GM12872 (cell line): ENCODE results near the gene KASH5.

Experiments
- TF ChIP-seq, protein P1 (sequence below): IDR thresholded peaks from 3 replicates; pipeline ENCODE4 v1.5.1; 2011; ENCODE audit warnings: low read depth, mild to moderate bottlenecking, low read length, moderate library complexity; ENCODE audit not compliant: insufficient read depth

Gene KASH5

DNA sequence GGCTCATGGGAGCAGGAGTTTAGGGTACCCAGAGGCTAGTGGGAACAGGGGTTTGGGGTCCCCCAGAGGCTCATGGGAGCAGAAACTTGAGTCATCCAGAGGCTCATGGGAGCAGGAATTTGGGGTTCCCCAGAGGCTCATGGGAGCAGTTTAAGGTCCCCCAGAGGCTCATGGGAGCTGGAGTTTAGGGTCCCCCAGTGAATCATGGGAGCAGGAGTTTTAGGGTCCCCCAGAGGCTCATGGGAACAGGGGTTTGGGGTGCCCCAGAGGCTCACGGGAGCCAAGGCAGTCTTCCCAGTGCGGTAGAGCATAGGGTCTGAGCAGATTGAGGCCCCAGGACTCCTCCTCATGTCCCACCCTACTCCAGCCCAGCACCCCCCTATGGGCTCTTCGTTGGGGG lies 77.3 kb downstream of the KASH5 start:
- TF ChIP-seq, protein P1, sequence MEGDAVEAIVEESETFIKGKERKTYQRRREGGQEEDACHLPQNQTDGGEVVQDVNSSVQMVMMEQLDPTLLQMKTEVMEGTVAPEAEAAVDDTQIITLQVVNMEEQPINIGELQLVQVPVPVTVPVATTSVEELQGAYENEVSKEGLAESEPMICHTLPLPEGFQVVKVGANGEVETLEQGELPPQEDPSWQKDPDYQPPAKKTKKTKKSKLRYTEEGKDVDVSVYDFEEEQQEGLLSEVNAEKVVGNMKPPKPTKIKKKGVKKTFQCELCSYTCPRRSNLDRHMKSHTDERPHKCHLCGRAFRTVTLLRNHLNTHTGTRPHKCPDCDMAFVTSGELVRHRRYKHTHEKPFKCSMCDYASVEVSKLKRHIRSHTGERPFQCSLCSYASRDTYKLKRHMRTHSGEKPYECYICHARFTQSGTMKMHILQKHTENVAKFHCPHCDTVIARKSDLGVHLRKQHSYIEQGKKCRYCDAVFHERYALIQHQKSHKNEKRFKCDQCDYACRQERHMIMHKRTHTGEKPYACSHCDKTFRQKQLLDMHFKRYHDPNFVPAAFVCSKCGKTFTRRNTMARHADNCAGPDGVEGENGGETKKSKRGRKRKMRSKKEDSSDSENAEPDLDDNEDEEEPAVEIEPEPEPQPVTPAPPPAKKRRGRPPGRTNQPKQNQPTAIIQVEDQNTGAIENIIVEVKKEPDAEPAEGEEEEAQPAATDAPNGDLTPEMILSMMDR = no peak
